Measurements from ENCODE around the gene ANKMY2. TPM values are rescaled to one million over a fixed set of nuclear protein-coding genes. Genes with fewer than 3 reads are reported as not detected.
"Not testable (repeated sequence)": the region's sequence is repeated elsewhere in the genome, so short reads cannot be mapped to it uniquely, and the experiment has no call there.

The ANKMY2 gene
- total and polyA plus RNA-seq, 2 donors = 13.1 to 18.2 TPM

DNA sequence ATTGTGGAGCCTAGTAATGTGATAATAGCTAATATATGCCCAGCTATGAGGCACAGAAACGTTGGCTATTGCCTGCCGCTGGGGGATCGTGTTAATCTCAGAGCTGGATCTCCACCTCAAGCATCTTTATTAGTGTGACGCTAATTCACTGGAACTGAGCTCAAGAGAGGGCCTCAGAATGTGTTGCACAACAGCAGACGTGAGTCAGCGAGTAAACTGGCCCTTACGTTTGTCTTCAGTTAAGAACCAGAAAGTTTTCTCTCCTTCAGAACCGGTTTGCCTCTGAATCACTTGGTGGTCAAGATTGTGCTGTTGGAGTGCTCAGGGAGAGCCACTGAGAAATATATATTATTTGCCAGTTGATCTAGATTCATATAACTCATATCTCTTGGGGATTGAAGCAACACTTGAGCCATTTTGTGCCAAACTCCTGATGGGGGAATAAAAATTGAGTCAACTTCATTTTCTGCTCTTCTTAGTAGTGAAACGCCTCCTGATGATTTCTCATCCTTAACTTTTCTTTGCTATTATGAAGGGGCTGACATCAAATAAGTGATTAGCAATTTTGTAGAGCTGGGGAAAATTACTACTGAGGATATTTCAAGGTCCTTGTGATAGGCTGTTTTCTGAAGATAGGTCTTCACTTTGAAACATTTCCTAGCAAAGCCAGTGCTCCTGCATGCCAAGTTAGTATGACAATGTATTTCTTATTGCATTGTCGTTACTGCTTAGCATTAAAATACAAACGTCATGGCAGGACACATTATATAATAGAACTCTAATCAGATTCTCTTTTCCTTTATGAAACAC lies 22.7 kb upstream of the ANKMY2 start:
- DNase-seq (ENCODE audit: low read depth in 6 of 9, low spot score in 9 of 9) = no peak
- Histone ChIP-seq H3K9me3 (ENCODE audit: control insufficient read depth in 2 of 2, insufficient read depth in 1 of 2, low read length in 1 of 2) (no peaks in the 10 kb centered on the region), H3K27me3 (ENCODE audit: control insufficient read depth in 2 of 2, insufficient read depth in 1 of 2, low read length in 1 of 2) (no peaks in the 10 kb centered on the region), H3K36me3 (ENCODE audit: control insufficient read depth in 2 of 2, insufficient read depth in 2 of 2, low read length in 1 of 2) (peaks cover 6 to 7% of the 10 kb centered on the region in 2 donors), H3K4me1 (ENCODE audit: control insufficient read depth in 2 of 2, insufficient read depth in 2 of 2, low read length in 2 of 2) (no peaks in the 10 kb centered on the region), H3K4me3 (ENCODE audit: low read length in 2 of 2) (no peak overlapping the region), H3K27ac (ENCODE audit: low read depth in 1 of 2, low read length in 1 of 2) (no peak overlapping the region)
- 92% methylated on average over 11 of the region's 11 CpGs for WGBS

- no peak for DNase-seq (ENCODE audit: low read depth in 6 of 9, low spot score in 9 of 9)
- Histone ChIP-seq H3K36me3 (ENCODE audit: control insufficient read depth in 2 of 2, insufficient read depth in 2 of 2, low read length in 1 of 2) (peaks cover 6 to 7% of the 10 kb centered on the region in 2 donors), H3K27ac (ENCODE audit: low read depth in 1 of 2, low read length in 1 of 2) (no peak overlapping the region), H3K4me3 (ENCODE audit: low read length in 2 of 2) (no peak overlapping the region), H3K9me3 (ENCODE audit: control insufficient read depth in 2 of 2, insufficient read depth in 1 of 2, low read length in 1 of 2) (no peaks in the 10 kb centered on the region), H3K4me1 (ENCODE audit: control insufficient read depth in 2 of 2, insufficient read depth in 2 of 2, low read length in 2 of 2) (no peaks in the 10 kb centered on the region), H3K27me3 (ENCODE audit: control insufficient read depth in 2 of 2, insufficient read depth in 1 of 2, low read length in 1 of 2) (no peaks in the 10 kb centered on the region)
- 93% methylated on average over 3 of the region's 3 CpGs for WGBS
These were observed 21.8 kb upstream of the ANKMY2 start for GRCh38 chr7:16667355-16667754.

DNA sequence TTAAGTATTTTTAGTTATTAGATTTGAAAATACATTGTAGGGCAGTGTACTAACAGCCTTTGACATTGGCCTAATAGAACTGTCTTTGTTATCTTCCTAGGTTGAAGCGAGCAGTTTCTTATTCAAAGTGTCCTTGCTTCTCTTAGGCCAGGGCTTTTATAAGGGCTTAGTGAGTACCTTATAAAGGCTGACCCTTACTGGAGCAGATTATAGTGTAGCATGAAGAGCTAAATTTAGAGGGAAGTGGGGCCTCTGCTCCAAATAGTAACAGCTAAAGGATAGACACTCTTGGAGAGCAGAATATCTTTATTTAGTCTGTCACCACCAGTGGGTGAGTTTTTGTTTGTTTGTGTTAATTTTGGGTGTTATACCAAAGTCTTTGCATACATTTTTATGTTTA lies 16.4 kb upstream of the ANKMY2 start:
- Histone ChIP-seq H3K4me1 (ENCODE audit: control insufficient read depth in 2 of 2, insufficient read depth in 2 of 2, low read length in 2 of 2) (peaks cover 0 to 2% of the 10 kb centered on the region in 2 donors), H3K27me3 (ENCODE audit: control insufficient read depth in 2 of 2, insufficient read depth in 1 of 2, low read length in 1 of 2) (no peaks in the 10 kb centered on the region), H3K36me3 (ENCODE audit: control insufficient read depth in 2 of 2, insufficient read depth in 2 of 2, low read length in 1 of 2) (peaks cover 0 to 5% of the 10 kb centered on the region in 2 donors), H3K9me3 (ENCODE audit: control insufficient read depth in 2 of 2, insufficient read depth in 1 of 2, low read length in 1 of 2) (no peaks in the 10 kb centered on the region), H3K27ac (ENCODE audit: low read depth in 1 of 2, low read length in 1 of 2) (no peak overlapping the region), H3K4me3 (ENCODE audit: low read length in 2 of 2) (no peak overlapping the region)
- WGBS = 98% methylated on average over 1 of the region's 1 CpG
- DNase-seq (ENCODE audit: low read depth in 6 of 9, low spot score in 9 of 9) = no peak

DNA sequence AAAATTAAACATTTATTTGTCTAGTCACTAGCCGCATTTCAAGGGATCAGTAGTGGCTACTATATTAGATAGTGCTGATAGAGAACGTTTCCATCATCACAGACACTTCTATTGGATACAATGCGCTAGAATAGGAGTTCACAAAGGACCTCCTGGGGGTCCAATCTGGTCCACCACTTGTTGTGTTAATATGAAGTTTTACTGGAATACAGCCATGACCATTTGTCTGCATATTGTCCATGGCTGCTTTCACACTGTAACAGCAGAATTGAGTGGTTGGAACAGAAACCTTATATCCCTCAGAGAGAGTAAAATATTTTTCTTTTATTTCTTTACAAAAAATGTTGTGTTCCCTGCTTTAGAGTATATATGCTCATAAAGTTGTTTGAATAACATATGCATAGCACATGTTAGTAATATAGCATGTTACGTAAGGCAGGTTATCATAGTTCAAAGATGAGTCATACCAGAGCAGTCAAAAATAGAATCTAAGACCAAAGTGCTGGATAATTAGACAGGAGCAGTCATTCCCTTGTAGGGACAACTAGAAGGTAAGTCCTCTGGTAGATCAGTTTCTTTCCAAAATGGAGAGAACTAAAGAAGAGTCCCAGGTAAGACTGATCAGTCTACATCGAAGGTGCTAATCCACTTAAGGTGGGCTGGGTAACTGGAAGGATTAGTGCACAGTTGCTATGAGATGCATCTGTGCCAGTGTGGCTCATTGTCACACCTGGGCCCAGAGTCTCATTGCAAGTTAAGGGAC lies 15.3 kb upstream of the ANKMY2 start:
- DNase-seq (ENCODE audit: low read depth in 6 of 9, low spot score in 9 of 9) = no peak
- 96% methylated on average over 5 of the region's 5 CpGs for WGBS
- no peaks in the 10 kb centered on the region for H3K9me3 ChIP-seq (ENCODE audit: control insufficient read depth in 2 of 2, insufficient read depth in 1 of 2, low read length in 1 of 2)
- peaks cover 0 to 2% of the 10 kb centered on the region in 2 donors for H3K4me1 ChIP-seq (ENCODE audit: control insufficient read depth in 2 of 2, insufficient read depth in 2 of 2, low read length in 2 of 2)
- no peaks in the 10 kb centered on the region for H3K27me3 ChIP-seq (ENCODE audit: control insufficient read depth in 2 of 2, insufficient read depth in 1 of 2, low read length in 1 of 2)
- H3K36me3 ChIP-seq (ENCODE audit: control insufficient read depth in 2 of 2, insufficient read depth in 2 of 2, low read length in 1 of 2) = no peaks in the 10 kb centered on the region
- no peak overlapping the region for H3K4me3 ChIP-seq (ENCODE audit: low read length in 2 of 2)
- H3K27ac ChIP-seq (ENCODE audit: low read depth in 1 of 2, low read length in 1 of 2) = no peak overlapping the region

DNA sequence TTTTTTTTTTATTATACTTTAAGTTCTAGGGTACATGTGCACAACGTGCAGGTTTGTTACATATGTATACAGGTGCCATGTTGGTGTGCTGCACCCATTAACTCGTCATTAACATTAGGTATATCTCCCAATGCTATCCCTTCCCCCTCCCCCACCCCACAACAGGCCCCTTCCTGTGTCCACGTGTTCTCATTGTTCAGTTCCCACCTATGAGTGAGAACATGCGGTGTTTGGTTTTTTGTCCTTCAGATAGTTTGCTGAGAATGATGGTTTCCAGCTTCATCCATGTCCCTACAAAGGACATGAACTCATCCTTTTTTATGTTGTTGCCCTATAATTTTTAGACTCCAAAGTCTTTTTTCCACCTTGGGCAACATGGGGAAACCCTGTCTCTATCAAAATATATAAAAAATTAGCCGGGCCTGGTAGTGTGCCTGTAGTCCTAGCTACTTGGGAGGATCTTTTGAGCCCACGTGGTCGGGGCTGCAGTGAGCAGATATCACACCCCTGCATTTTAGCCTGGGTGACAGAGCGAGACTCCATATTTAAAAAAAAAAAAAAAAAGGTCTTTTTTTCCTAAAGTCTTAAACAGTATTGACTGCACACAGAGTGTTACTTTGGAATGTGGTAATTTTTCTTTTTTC lies 14.4 kb upstream of the ANKMY2 start:
- not testable (repeated sequence) for H3K4me1 ChIP-seq (ENCODE audit: control insufficient read depth in 2 of 2, insufficient read depth in 2 of 2, low read length in 2 of 2); H3K27ac ChIP-seq (ENCODE audit: low read depth in 1 of 2, low read length in 1 of 2); H3K4me3 ChIP-seq (ENCODE audit: low read length in 2 of 2); H3K36me3 ChIP-seq (ENCODE audit: control insufficient read depth in 2 of 2, insufficient read depth in 2 of 2, low read length in 1 of 2); H3K27me3 ChIP-seq (ENCODE audit: control insufficient read depth in 2 of 2, insufficient read depth in 1 of 2, low read length in 1 of 2); H3K9me3 ChIP-seq (ENCODE audit: control insufficient read depth in 2 of 2, insufficient read depth in 1 of 2, low read length in 1 of 2); DNase-seq (ENCODE audit: low read depth in 6 of 9, low spot score in 9 of 9)
- 86% methylated on average over 8 of the region's 8 CpGs for WGBS

DNA sequence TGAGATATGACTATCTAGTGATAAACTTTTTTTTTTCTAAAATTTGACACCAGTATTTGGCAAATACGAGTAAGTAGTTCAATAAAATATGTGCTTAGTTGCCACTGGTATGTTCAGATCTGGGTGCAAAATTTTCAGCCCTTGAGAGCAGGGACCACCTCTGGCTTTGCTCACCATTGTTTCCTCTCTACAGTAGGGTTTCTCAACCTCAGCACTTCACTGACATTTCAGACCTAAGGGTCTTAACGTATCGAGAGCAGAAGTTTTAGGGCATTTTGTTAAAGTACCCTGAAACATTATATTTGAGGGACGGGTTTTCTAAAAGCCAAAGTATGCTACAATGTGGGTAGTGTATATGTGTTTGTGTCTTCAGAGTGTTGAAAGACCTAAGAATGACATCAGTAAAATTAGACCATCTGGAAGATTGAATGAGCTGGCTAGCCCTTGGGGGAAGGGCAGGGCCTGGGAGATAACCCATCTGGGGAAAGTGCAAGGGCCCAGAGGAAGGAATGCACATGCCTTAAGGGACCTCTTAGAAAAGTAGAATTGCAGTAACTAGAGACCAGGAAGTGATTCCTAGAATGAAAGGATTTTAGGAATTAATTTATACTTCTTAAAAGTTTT lies 12.2 kb upstream of the ANKMY2 start:
- no peak for DNase-seq (ENCODE audit: low read depth in 6 of 9, low spot score in 9 of 9)
- no peak overlapping the region for H3K27ac ChIP-seq (ENCODE audit: low read depth in 1 of 2, low read length in 1 of 2)
- H3K27me3 ChIP-seq (ENCODE audit: control insufficient read depth in 2 of 2, insufficient read depth in 1 of 2, low read length in 1 of 2) = no peaks in the 10 kb centered on the region
- no peaks in the 10 kb centered on the region for H3K36me3 ChIP-seq (ENCODE audit: control insufficient read depth in 2 of 2, insufficient read depth in 2 of 2, low read length in 1 of 2)
- H3K4me3 ChIP-seq (ENCODE audit: low read length in 2 of 2) = no peak overlapping the region
- H3K9me3 ChIP-seq (ENCODE audit: control insufficient read depth in 2 of 2, insufficient read depth in 1 of 2, low read length in 1 of 2) = no peaks in the 10 kb centered on the region
- peaks cover 0 to 4% of the 10 kb centered on the region in 2 donors for H3K4me1 ChIP-seq (ENCODE audit: control insufficient read depth in 2 of 2, insufficient read depth in 2 of 2, low read length in 2 of 2)
- WGBS = 97% methylated on average over 4 of the region's 4 CpGs

- WGBS = 92% methylated on average over 1 of the region's 1 CpG
- H3K9me3 ChIP-seq (ENCODE audit: control insufficient read depth in 2 of 2, insufficient read depth in 1 of 2, low read length in 1 of 2) = no peaks in the 10 kb centered on the region
- H3K27ac ChIP-seq (ENCODE audit: low read depth in 1 of 2, low read length in 1 of 2) = no peak overlapping the region
- no peaks in the 10 kb centered on the region for H3K36me3 ChIP-seq (ENCODE audit: control insufficient read depth in 2 of 2, insufficient read depth in 2 of 2, low read length in 1 of 2)
- DNase-seq (ENCODE audit: low read depth in 6 of 9, low spot score in 9 of 9) = no peak
- no peaks in the 10 kb centered on the region for H3K27me3 ChIP-seq (ENCODE audit: control insufficient read depth in 2 of 2, insufficient read depth in 1 of 2, low read length in 1 of 2)
- H3K4me1 ChIP-seq (ENCODE audit: control insufficient read depth in 2 of 2, insufficient read depth in 2 of 2, low read length in 2 of 2) = peaks cover 0 to 5% of the 10 kb centered on the region in 2 donors
- H3K4me3 ChIP-seq (ENCODE audit: low read length in 2 of 2) = no peak overlapping the region
These were observed 10.6 kb upstream of the ANKMY2 start for GRCh38 chr7:16656141-16656540.

GRCh38 chr7:16655394-16655793 lies 9.8 kb upstream of the ANKMY2 start:
- Histone ChIP-seq H3K9me3 (ENCODE audit: control insufficient read depth in 2 of 2, insufficient read depth in 1 of 2, low read length in 1 of 2) (no peaks in the 10 kb centered on the region), H3K27ac (ENCODE audit: low read depth in 1 of 2, low read length in 1 of 2) (no peak overlapping the region), H3K4me1 (ENCODE audit: control insufficient read depth in 2 of 2, insufficient read depth in 2 of 2, low read length in 2 of 2) (peaks cover 0 to 5% of the 10 kb centered on the region in 2 donors), H3K4me3 (ENCODE audit: low read length in 2 of 2) (no peak overlapping the region), H3K27me3 (ENCODE audit: control insufficient read depth in 2 of 2, insufficient read depth in 1 of 2, low read length in 1 of 2) (no peaks in the 10 kb centered on the region), H3K36me3 (ENCODE audit: control insufficient read depth in 2 of 2, insufficient read depth in 2 of 2, low read length in 1 of 2) (no peaks in the 10 kb centered on the region)
- no peak for DNase-seq (ENCODE audit: low read depth in 6 of 9, low spot score in 9 of 9)
